HG02973 (cell line): Measurements from ENCODE around the gene KLB.

ENCODE experiments used
- ATAC-seq: cut with Tn5 transposase; IDR thresholded peaks from one replicate; pipeline ENCODE4 v1.9.1; 2021; ENCODE audit warnings: moderate library complexity; ENCODE audit not compliant: unreplicated experiment

The KLB gene

GRCh38 chr4:39458505-39459300, 52.0 kb downstream of the KLB start, which contains the start of the genes LIAS and RPL9:
Gene LIAS, plus strand, starts transcription at chr4:39459056. Its CDS starts 62 bp downstream, at chr4:39459118.
Gene RPL9, minus strand, starts transcription at chr4:39458922. Its CDS starts 483 bp downstream, at chr4:39458439.
- ATAC-seq: peak; percentile 74

- ATAC-seq: no peak
These were observed 58.3 kb downstream of the KLB start for GRCh38 chr4:39464886-39465501.

- no peak for ATAC-seq
These were observed 60.0 kb downstream of the KLB start for GRCh38 chr4:39466747-39467146.

GRCh38 chr4:39467464-39467863, 60.7 kb downstream of the KLB start:
- ATAC-seq: no peak

GRCh38 chr4:39469429-39470077, 62.8 kb downstream of the KLB start:
- ATAC-seq: no peak

- ATAC-seq: no peak
These were observed 63.7 kb downstream of the KLB start for GRCh38 chr4:39470402-39470801.

- ATAC-seq: no peak
These were observed 65.7 kb downstream of the KLB start for GRCh38 chr4:39472396-39472795.

- no peak for ATAC-seq
These were observed 69.6 kb downstream of the KLB start for GRCh38 chr4:39476187-39476895.

GRCh38 chr4:39480251-39480650, 73.5 kb downstream of the KLB start:
- ATAC-seq: no peak

- no peak for ATAC-seq
These were observed 74.4 kb downstream of the KLB start for GRCh38 chr4:39480902-39481695.

- no peak for ATAC-seq
These were observed 78.0 kb downstream of the KLB start for GRCh38 chr4:39484582-39485272.

- no peak for ATAC-seq
These were observed 79.6 kb downstream of the KLB start for GRCh38 chr4:39486221-39486804.

- no peak for ATAC-seq
These were observed 83.6 kb downstream of the KLB start for GRCh38 chr4:39490322-39490721.

- no peak for ATAC-seq
These were observed 87.6 kb downstream of the KLB start for GRCh38 chr4:39494354-39494753.

GRCh38 chr4:39495446-39496213, 88.9 kb downstream of the KLB start:
- ATAC-seq: no peak

- ATAC-seq: no peak
These were observed 91.4 kb downstream of the KLB start for GRCh38 chr4:39497909-39498726.

GRCh38 chr4:39498727-39499020, 91.9 kb downstream of the KLB start:
- no peak for ATAC-seq
